Testis (tissue), 3 donors: Measurements from ENCODE around the gene TAF3. TPM values are rescaled to one million over a fixed set of nuclear protein-coding genes. Genes with fewer than 3 reads are reported as not detected.

ENCODE experiments used
- DNase-seq: peaks from one replicate; pipeline ENCODE4 v3.0.0-alpha.2; 2019
- H3K27ac ChIP-seq, 2 donors: fragments of 200-600 bp; sonication (generic); one replicate each; pipeline ENCODE4 v1.5.1; 2019
- H3K27me3 ChIP-seq: fragments of 200-600 bp; sonication (generic); one replicate; pipeline ENCODE4 v1.5.1; 2019
- H3K36me3 ChIP-seq: fragments of 200-600 bp; sonication (generic); one replicate; pipeline ENCODE4 v1.5.1; 2017; ENCODE audit warnings: low read depth; ENCODE audit errors: missing control alignments
- H3K4me1 ChIP-seq: fragments of 200-600 bp; sonication (generic); one replicate; pipeline ENCODE4 v1.5.1; 2019
- H3K4me3 ChIP-seq, 2 donors: fragments of 200-600 bp; sonication (generic); one replicate each; pipeline ENCODE4 v1.5.1; 2017 to 2019
- H3K9me3 ChIP-seq: fragments of 200-600 bp; sonication (generic); one replicate; pipeline ENCODE4 v1.5.1; 2017
- CTCF ChIP-seq, 3 experiments: fragments of 450-650 bp in 2 of 3; fragments of 200-600 bp in 1 of 3; sonication (generic) in 1 of 3; IDR thresholded peaks; one replicate each; pipeline ENCODE4 v1.5.1; 2016 to 2019; ENCODE audit warnings: antibody characterized with exemption in 3 of 3, mild to moderate bottlenecking in 2 of 3, moderate library complexity in 1 of 3
- POLR2A ChIP-seq: fragments of 450-650 bp; IDR thresholded peaks from one replicate; pipeline ENCODE4 v1.6.1; 2017; ENCODE audit warnings: antibody characterized with exemption, mild to moderate bottlenecking, moderate library complexity
- WGBS, 2 donors: methylation state at CpG; one replicate each; pipeline ENCODE4 v1.1.5; 2018; 5-methylcytosine and 5-hydroxymethylcytosine counted together
- intact Hi-C: fragments of 100-400 bp; cut with DNase I; formaldehyde crosslinking; loops from one replicate; pipeline ENCODE4 v1.15.1; 2023; ENCODE audit warnings: low total_unique reads
- polyA plus RNA-seq: library from polyadenylated mRNA; stranded (reverse); fragments of 350-450 nt; fragmentation: Illumina TruSeq; extraction: RNeasy Lipid Tissue Mini Kit (QIAGEN cat#74804); gene quantifications from one replicate; pipeline ENCODE4 v1.2.3, GENCODE V29; 2014; ENCODE audit warnings: low read depth, low replicate concordance; ENCODE audit not compliant: insufficient read depth
- total RNA-seq, 2 donors: library from RNA; depleted of rRNA; stranded (reverse); fragments of >200 nt; gene quantifications; one replicate each; pipeline ENCODE4 v1.2.3, GENCODE V29; 2016

Gene TAF3
- total and polyA plus RNA-seq, 3 donors from 2014 or later = 7.0 to 33.0 (median 32.8) TPM

- Histone ChIP-seq H3K27ac (no peak overlapping the region), H3K36me3 (no peaks in the 10 kb centered on the region), H3K9me3 (no peaks in the 10 kb centered on the region), H3K4me1 (peaks cover 8% of the 10 kb centered on the region), H3K27me3 (no peaks in the 10 kb centered on the region), H3K4me3 (no peak overlapping the region)
- no peak for DNase-seq
- intact Hi-C loops = no loop called here
- TF ChIP-seq POLR2A = no peak
- no peak for TF ChIP-seq CTCF (IDR thresholded peaks at IDR 0.05)
- 60 to 61% methylated on average over 33 to 45 of the region's 45 CpGs for WGBS, 2 donors
These were observed 240.2 kb downstream of the TAF3 start for GRCh38 chr10:8058274-8059111.

- H3K27me3 ChIP-seq = no peaks in the 10 kb centered on the region
- WGBS, 2 donors = 60 to 69% methylated on average over 16 of the region's 16 CpGs
- DNase-seq = no peak
- intact Hi-C loops = no loop called here
- H3K4me1 ChIP-seq = peaks cover 2% of the 10 kb centered on the region
- H3K36me3 ChIP-seq = no peaks in the 10 kb centered on the region
- H3K9me3 ChIP-seq = no peaks in the 10 kb centered on the region
- H3K4me3 ChIP-seq = no peak overlapping the region
- no peak overlapping the region for H3K27ac ChIP-seq
- TF ChIP-seq CTCF (IDR thresholded peaks at IDR 0.05) = no peak
- no peak for TF ChIP-seq POLR2A
These were observed 241.1 kb downstream of the TAF3 start for GRCh38 chr10:8059191-8059936.

- Histone ChIP-seq H3K36me3 (no peaks in the 10 kb centered on the region), H3K4me3 (no peak overlapping the region), H3K9me3 (no peaks in the 10 kb centered on the region), H3K27me3 (no peaks in the 10 kb centered on the region), H3K4me1 (no peaks in the 10 kb centered on the region), H3K27ac (no peak overlapping the region)
- TF ChIP-seq CTCF (IDR thresholded peaks at IDR 0.05) = no peak
- TF ChIP-seq POLR2A = no peak
- intact Hi-C loops = no loop called here
- no peak for DNase-seq
- 25 to 28% methylated on average over 15 of the region's 15 CpGs for WGBS, 2 donors
These were observed 241.9 kb downstream of the TAF3 start for GRCh38 chr10:8060010-8060703.

GRCh38 chr10:8060704-8061121 lies 242.4 kb downstream of the TAF3 start:
- no peak for TF ChIP-seq POLR2A
- TF ChIP-seq CTCF (IDR thresholded peaks at IDR 0.05) = no peak
- WGBS, 2 donors = 40 to 50% methylated on average over 10 of the region's 10 CpGs
- no peaks in the 10 kb centered on the region for H3K27me3 ChIP-seq
- no peaks in the 10 kb centered on the region for H3K36me3 ChIP-seq
- H3K4me1 ChIP-seq = no peaks in the 10 kb centered on the region
- H3K9me3 ChIP-seq = no peaks in the 10 kb centered on the region
- no peak overlapping the region for H3K27ac ChIP-seq
- intact Hi-C loops = no loop called here
- DNase-seq = no peak
- H3K4me3 ChIP-seq = no peak overlapping the region
